ENCODE data around the gene LOXHD1.

LOXHD1 gene

DNA sequence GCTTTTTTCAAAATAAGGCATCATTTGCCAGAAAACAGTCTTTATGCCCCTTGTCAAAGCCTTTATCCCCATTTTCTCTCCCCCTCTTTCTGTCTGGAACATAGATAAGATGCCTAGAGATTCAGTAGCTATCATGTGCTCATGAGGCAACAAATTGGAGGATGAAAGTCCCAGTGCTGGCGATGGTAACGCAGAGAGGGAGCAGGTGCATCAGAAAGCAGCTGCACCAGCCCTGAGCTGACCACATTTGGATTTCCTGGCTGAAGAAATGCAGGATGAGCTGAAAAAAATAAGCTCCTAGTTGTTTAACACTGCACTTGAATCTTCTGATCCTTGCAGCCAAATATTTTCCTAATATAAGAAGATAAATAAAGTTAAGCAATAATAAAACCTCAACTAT, 48.0 kb downstream of the LOXHD1 start:
- Histone ChIP-seq H3K9me3 (ENCODE audit: control insufficient read depth, insufficient read depth, low read length) (no peaks in the 10 kb centered on the region), H3K4me3 (ENCODE audit: low read length) (no peak overlapping the region), H3K4me1 (ENCODE audit: control insufficient read depth, insufficient read depth, low read length) (no peaks in the 10 kb centered on the region), H3K36me3 (ENCODE audit: control insufficient read depth, insufficient read depth, low read length) (no peaks in the 10 kb centered on the region), H3K27ac (ENCODE audit: low read length) (no peak overlapping the region), H3K27me3 (ENCODE audit: control insufficient read depth, insufficient read depth, low read length) (no peaks in the 10 kb centered on the region)
- no peak for DNase-seq (ENCODE audit: low read depth, low spot score)
- WGBS (ENCODE audit: insufficient coverage, insufficient read length): no CpG with 5 or more reads among the region's 2 CpGs

DNA sequence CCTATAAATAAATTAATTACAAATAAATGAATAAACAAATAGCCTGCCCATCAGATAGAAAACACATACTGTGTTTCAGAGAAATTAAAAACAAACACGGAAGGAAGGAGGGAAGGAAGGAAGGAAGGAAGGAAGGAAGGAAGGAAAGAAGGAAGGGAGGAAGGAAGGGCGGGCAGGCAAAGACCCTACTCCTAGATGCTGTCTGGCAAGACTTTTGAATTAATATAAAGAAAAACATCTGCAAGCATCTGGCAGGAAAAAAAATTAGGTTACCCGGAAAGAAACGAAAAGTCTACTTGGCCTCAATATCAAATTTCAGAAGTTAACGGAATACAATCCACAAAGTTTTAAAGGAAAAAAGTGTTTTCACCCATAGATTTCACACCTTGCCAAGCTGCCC, 49.1 kb downstream of the LOXHD1 start:
- H3K4me1 ChIP-seq (ENCODE audit: control insufficient read depth, insufficient read depth, low read length): no peaks in the 10 kb centered on the region
- H3K4me3 ChIP-seq (ENCODE audit: low read length): no peak overlapping the region
- no peak for DNase-seq (ENCODE audit: low read depth, low spot score)
- no peak overlapping the region for H3K27ac ChIP-seq (ENCODE audit: low read length)
- no peaks in the 10 kb centered on the region for H3K9me3 ChIP-seq (ENCODE audit: control insufficient read depth, insufficient read depth, low read length)
- H3K27me3 ChIP-seq (ENCODE audit: control insufficient read depth, insufficient read depth, low read length): no peaks in the 10 kb centered on the region
- WGBS (ENCODE audit: insufficient coverage, insufficient read length): no CpG with 5 or more reads among the region's 5 CpGs
- H3K36me3 ChIP-seq (ENCODE audit: control insufficient read depth, insufficient read depth, low read length): no peaks in the 10 kb centered on the region

DNA sequence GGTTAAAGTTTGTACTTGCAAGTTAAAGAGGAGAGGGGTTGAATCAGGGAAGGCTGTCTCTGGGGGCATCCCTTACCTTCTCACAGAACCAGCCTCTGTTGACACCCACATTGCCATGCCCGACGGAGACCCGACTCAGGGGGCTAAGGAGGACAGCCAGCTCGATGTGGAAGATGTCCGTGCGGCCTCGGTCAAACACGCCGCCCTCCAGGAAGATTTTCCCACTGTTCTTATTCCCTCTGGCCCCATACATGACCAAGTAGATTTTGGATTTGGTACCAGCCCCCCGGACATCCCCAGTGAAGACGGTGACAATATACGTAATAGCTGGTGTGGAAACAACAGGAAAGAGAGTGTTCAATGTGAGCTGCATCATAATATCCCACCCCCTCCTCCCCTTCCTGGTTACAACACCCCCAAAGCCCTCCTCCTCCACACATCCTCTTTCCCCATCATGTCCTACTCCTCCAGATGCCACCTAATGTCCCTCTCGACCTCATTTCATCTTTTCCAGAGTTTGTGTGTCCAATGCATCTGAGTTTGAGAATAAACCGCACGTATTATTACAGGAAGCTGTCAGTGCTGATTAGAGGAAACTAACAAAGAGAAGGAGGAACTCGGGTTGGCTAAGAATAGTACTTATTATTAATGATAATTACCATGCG, 55.7 kb downstream of the LOXHD1 start:
- H3K27me3 ChIP-seq (ENCODE audit: control insufficient read depth, insufficient read depth, low read length): no peaks in the 10 kb centered on the region
- H3K36me3 ChIP-seq (ENCODE audit: control insufficient read depth, insufficient read depth, low read length): no peaks in the 10 kb centered on the region
- no peak overlapping the region for H3K4me3 ChIP-seq (ENCODE audit: low read length)
- H3K27ac ChIP-seq (ENCODE audit: low read length): no peak overlapping the region
- H3K4me1 ChIP-seq (ENCODE audit: control insufficient read depth, insufficient read depth, low read length): no peaks in the 10 kb centered on the region
- no peaks in the 10 kb centered on the region for H3K9me3 ChIP-seq (ENCODE audit: control insufficient read depth, insufficient read depth, low read length)
- DNase-seq (ENCODE audit: low read depth, low spot score): no peak
- WGBS (ENCODE audit: insufficient coverage, insufficient read length): no CpG with 5 or more reads among the region's 17 CpGs

GRCh38 chr18:46596119-46596518, 60.9 kb downstream of the LOXHD1 start:
- DNase-seq (ENCODE audit: low read depth, low spot score): no peak
- no peaks in the 10 kb centered on the region for H3K4me1 ChIP-seq (ENCODE audit: control insufficient read depth, insufficient read depth, low read length)
- H3K9me3 ChIP-seq (ENCODE audit: control insufficient read depth, insufficient read depth, low read length): no peaks in the 10 kb centered on the region
- no peak overlapping the region for H3K4me3 ChIP-seq (ENCODE audit: low read length)
- no peaks in the 10 kb centered on the region for H3K36me3 ChIP-seq (ENCODE audit: control insufficient read depth, insufficient read depth, low read length)
- H3K27me3 ChIP-seq (ENCODE audit: control insufficient read depth, insufficient read depth, low read length): no peaks in the 10 kb centered on the region
- no peak overlapping the region for H3K27ac ChIP-seq (ENCODE audit: low read length)

DNA sequence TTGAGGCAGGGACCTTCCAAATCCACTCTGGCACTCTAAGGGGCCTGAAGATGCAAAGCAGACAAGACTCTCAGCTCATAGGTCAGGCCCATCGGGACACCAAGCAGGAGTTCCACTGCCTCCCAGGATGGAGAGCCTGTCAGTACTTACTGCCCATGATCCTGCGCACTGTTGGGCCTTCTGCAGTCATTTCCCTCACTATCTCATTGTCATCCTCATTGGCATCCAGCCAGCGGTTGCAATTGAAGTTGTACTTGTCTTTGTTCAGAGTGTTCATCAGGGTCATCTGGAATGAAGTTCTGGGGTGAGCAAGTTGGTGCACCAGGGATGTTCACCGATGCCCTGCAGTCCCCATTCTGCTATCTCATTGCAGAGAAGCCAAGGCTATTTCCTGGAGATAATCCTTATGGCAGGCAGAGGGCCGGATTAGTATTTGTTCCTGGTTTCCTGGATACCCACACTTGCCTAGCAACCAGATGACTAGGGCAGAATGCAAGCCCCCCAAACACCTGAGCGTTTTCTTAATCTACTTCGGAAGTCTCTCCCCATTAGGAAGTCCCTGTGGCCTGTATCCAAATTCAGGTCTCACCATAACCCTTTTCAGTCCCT, 65.1 kb downstream of the LOXHD1 start:
- Histone ChIP-seq H3K9me3 (ENCODE audit: control insufficient read depth, insufficient read depth, low read length) (no peaks in the 10 kb centered on the region), H3K4me1 (ENCODE audit: control insufficient read depth, insufficient read depth, low read length) (no peaks in the 10 kb centered on the region), H3K27me3 (ENCODE audit: control insufficient read depth, insufficient read depth, low read length) (no peaks in the 10 kb centered on the region), H3K36me3 (ENCODE audit: control insufficient read depth, insufficient read depth, low read length) (no peaks in the 10 kb centered on the region), H3K27ac (ENCODE audit: low read length) (no peak overlapping the region), H3K4me3 (ENCODE audit: low read length) (no peak overlapping the region)
- DNase-seq (ENCODE audit: low read depth, low spot score): no peak
- no CpG with 5 or more reads among the region's 7 CpGs for WGBS (ENCODE audit: insufficient coverage, insufficient read length)

- WGBS (ENCODE audit: insufficient coverage, insufficient read length): no CpG with 5 or more reads among the region's 7 CpGs
- Histone ChIP-seq H3K27ac (ENCODE audit: low read length) (no peak overlapping the region), H3K9me3 (ENCODE audit: control insufficient read depth, insufficient read depth, low read length) (no peaks in the 10 kb centered on the region), H3K4me1 (ENCODE audit: control insufficient read depth, insufficient read depth, low read length) (no peaks in the 10 kb centered on the region), H3K27me3 (ENCODE audit: control insufficient read depth, insufficient read depth, low read length) (no peaks in the 10 kb centered on the region), H3K4me3 (ENCODE audit: low read length) (no peak overlapping the region), H3K36me3 (ENCODE audit: control insufficient read depth, insufficient read depth, low read length) (no peaks in the 10 kb centered on the region)
- no peak for DNase-seq (ENCODE audit: low read depth, low spot score)
These were observed 66.9 kb downstream of the LOXHD1 start for GRCh38 chr18:46590103-46590502.

- WGBS (ENCODE audit: insufficient coverage, insufficient read length): no CpG with 5 or more reads among the region's 8 CpGs
- Histone ChIP-seq H3K4me1 (ENCODE audit: control insufficient read depth, insufficient read depth, low read length) (no peaks in the 10 kb centered on the region), H3K27ac (ENCODE audit: low read length) (no peak overlapping the region), H3K4me3 (ENCODE audit: low read length) (no peak overlapping the region), H3K36me3 (ENCODE audit: control insufficient read depth, insufficient read depth, low read length) (no peaks in the 10 kb centered on the region), H3K27me3 (ENCODE audit: control insufficient read depth, insufficient read depth, low read length) (no peaks in the 10 kb centered on the region), H3K9me3 (ENCODE audit: control insufficient read depth, insufficient read depth, low read length) (no peaks in the 10 kb centered on the region)
- DNase-seq (ENCODE audit: low read depth, low spot score): no peak
These were observed 67.9 kb downstream of the LOXHD1 start for GRCh38 chr18:46588971-46589660.

DNA sequence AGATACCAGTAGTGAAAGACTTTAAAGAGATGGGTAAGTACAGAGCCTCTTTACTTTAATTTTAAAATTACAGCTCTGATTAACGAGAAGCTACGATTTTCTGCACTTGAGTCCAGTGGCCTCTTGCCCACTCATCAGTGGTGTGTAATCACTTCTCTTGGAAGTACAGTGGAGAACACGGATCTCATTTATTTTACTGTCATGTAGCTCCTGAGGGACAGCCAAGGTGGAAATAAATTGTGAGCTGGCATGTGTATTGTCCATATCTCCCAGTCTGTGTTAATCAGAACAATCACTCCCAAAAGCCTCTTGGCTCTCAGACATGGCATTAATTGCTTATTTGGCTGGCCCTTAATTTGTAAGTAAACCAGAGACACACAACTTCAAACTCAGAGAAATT, 69.4 kb downstream of the LOXHD1 start:
- WGBS (ENCODE audit: insufficient coverage, insufficient read length): no CpG with 5 or more reads among the region's 3 CpGs
- H3K36me3 ChIP-seq (ENCODE audit: control insufficient read depth, insufficient read depth, low read length): no peaks in the 10 kb centered on the region
- H3K27ac ChIP-seq (ENCODE audit: low read length): no peak overlapping the region

DNA sequence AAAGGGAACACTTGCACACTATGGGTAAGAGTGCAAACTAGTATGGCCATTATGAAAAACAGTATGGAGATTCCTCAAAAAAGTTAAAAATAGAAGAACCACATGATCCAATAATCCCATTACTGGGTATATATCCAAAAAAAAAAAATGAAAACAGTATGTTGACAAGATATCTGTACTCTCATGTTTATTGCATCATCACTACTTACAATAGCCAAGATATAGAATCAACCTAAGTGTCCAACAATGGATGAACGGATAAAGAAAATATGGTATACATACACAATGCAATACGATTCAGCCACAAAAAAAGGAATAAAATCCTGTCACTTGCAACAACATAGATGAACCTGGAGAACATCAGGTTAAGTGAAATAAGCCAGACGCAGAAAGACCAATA, 73.3 kb downstream of the LOXHD1 start:
- H3K4me3 ChIP-seq (ENCODE audit: low read length): no peak overlapping the region
- no peaks in the 10 kb centered on the region for H3K36me3 ChIP-seq (ENCODE audit: control insufficient read depth, insufficient read depth, low read length)
- no CpG with 5 or more reads among the region's 3 CpGs for WGBS (ENCODE audit: insufficient coverage, insufficient read length)
- H3K9me3 ChIP-seq (ENCODE audit: control insufficient read depth, insufficient read depth, low read length): no peaks in the 10 kb centered on the region
- no peak overlapping the region for H3K27ac ChIP-seq (ENCODE audit: low read length)
- no peaks in the 10 kb centered on the region for H3K4me1 ChIP-seq (ENCODE audit: control insufficient read depth, insufficient read depth, low read length)
- no peaks in the 10 kb centered on the region for H3K27me3 ChIP-seq (ENCODE audit: control insufficient read depth, insufficient read depth, low read length)
- no peak for DNase-seq (ENCODE audit: low read depth, low spot score)

More for the DNA sequence above, 69.4 kb downstream of the LOXHD1 start:
- no peaks in the 10 kb centered on the region for H3K4me1 ChIP-seq (ENCODE audit: control insufficient read depth, insufficient read depth, low read length)
- H3K9me3 ChIP-seq (ENCODE audit: control insufficient read depth, insufficient read depth, low read length): no peaks in the 10 kb centered on the region
- DNase-seq (ENCODE audit: low read depth, low spot score): no peak
- H3K27me3 ChIP-seq (ENCODE audit: control insufficient read depth, insufficient read depth, low read length): no peaks in the 10 kb centered on the region
- no peak overlapping the region for H3K4me3 ChIP-seq (ENCODE audit: low read length)

DNA sequence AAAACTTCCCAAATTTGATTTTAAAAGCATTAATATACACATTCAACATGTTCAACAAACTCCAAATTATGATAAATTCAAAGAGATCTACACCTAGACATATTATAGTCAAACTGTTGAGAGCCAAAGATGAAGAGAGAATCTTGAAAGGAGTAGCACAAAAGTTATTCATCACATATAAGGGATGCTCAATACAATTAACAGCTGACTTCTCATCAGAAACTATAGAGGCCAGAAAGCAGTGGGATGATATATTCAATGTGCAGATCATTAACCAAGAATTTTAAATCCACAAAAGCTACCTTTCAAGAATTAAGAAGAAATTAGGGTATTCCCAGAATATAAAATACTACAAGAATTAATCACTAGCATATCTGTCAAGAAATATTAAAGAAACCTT, 75.4 kb downstream of the LOXHD1 start:
- no peak overlapping the region for H3K4me3 ChIP-seq (ENCODE audit: low read length)
- no peak for DNase-seq (ENCODE audit: low read depth, low spot score)
- H3K36me3 ChIP-seq (ENCODE audit: control insufficient read depth, insufficient read depth, low read length): no peaks in the 10 kb centered on the region
- no peaks in the 10 kb centered on the region for H3K27me3 ChIP-seq (ENCODE audit: control insufficient read depth, insufficient read depth, low read length)
- no peak overlapping the region for H3K27ac ChIP-seq (ENCODE audit: low read length)
- no peaks in the 10 kb centered on the region for H3K4me1 ChIP-seq (ENCODE audit: control insufficient read depth, insufficient read depth, low read length)
- no peaks in the 10 kb centered on the region for H3K9me3 ChIP-seq (ENCODE audit: control insufficient read depth, insufficient read depth, low read length)

DNA sequence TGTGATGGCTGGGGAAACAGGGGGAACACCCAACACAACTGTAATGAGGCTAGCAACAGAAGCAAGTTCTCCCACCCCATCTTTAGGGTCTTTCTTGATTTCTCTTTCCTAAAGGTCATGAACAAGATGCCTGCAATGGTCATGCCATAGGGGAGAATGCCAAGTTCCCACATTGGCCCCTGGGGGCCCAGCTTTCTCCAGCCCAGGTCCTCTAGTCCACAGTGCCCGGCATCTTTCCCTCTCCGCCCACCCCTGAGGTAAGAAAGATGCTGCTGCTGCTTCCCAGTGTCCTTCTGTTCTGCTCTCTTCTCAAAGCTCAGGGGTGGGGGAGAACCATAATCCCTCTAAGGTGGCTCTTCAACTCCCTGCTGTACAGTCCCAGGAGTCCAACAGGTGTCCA, 78.0 kb downstream of the LOXHD1 start:
- Histone ChIP-seq H3K27ac (ENCODE audit: low read length) (no peak overlapping the region), H3K9me3 (ENCODE audit: control insufficient read depth, insufficient read depth, low read length) (no peaks in the 10 kb centered on the region), H3K4me3 (ENCODE audit: low read length) (no peak overlapping the region), H3K4me1 (ENCODE audit: control insufficient read depth, insufficient read depth, low read length) (no peaks in the 10 kb centered on the region), H3K27me3 (ENCODE audit: control insufficient read depth, insufficient read depth, low read length) (no peaks in the 10 kb centered on the region), H3K36me3 (ENCODE audit: control insufficient read depth, insufficient read depth, low read length) (no peaks in the 10 kb centered on the region)
- DNase-seq (ENCODE audit: low read depth, low spot score): no peak
- no CpG with 5 or more reads among the region's 2 CpGs for WGBS (ENCODE audit: insufficient coverage, insufficient read length)

Data from iPS DF 6.9 (cell line).